LHCN-M2 (cell line): ENCODE results near the gene RPS2. TPM values are rescaled to one million over a fixed set of nuclear protein-coding genes. Genes with fewer than 3 reads are reported as not detected.
"Not testable (repeated sequence)": the region's sequence is repeated elsewhere in the genome, so short reads cannot be mapped to it uniquely, and the experiment has no call there.

Experiments
- DNase-seq: peaks from one replicate; pipeline ENCODE4 v3.0.0-alpha.2; 2012; ENCODE audit warnings: low read depth
- total RNA-seq: library from RNA; depleted of rRNA; stranded (reverse); fragments of >200 nt; gene quantifications from 2 replicates; pipeline ENCODE4 v1.2.3, GENCODE V29; 2014

The RPS2 gene
- total RNA-seq, 1 experiment from 2014 or later, result 2,551 TPM

- DNase-seq, result peak; percentile 97
These were observed 21.6 kb downstream of the RPS2 start, which contains the start of gene MSRB1 for GRCh38 chr16:1942810-1943726. Gene MSRB1 (minus strand): TSS chr16:1943199. CDS start chr16:1943156, 43 bp downstream.

GRCh38 chr16:1942047-1942809 is 22.4 kb downstream of the RPS2 start:
- peak; percentile 37 for DNase-seq

- no peak for DNase-seq
These were observed 23.2 kb downstream of the RPS2 start for GRCh38 chr16:1941162-1942046.

GRCh38 chr16:1940273-1941161 is 24.1 kb downstream of the RPS2 start:
- no peak for DNase-seq

- DNase-seq, result not testable (repeated sequence)
These were observed 24.8 kb downstream of the RPS2 start for GRCh38 chr16:1939833-1940232.

- DNase-seq, result no peak
These were observed 25.7 kb downstream of the RPS2 start for GRCh38 chr16:1938910-1939309.

- DNase-seq, result no peak
These were observed 26.3 kb downstream of the RPS2 start for GRCh38 chr16:1938316-1938715.

GRCh38 chr16:1936945-1937479 is 27.6 kb downstream of the RPS2 start:
- DNase-seq, result no peak

GRCh38 chr16:1933097-1933661 is 31.4 kb downstream of the RPS2 start:
- DNase-seq, result no peak

GRCh38 chr16:1932050-1933028 is 32.3 kb downstream of the RPS2 start:
- no peak for DNase-seq

GRCh38 chr16:1930338-1930720 is 34.3 kb downstream of the RPS2 start:
- no peak for DNase-seq

GRCh38 chr16:1929578-1930337 is 34.9 kb downstream of the RPS2 start:
- peak; percentile 68 for DNase-seq

- no peak for DNase-seq
These were observed 35.5 kb downstream of the RPS2 start for GRCh38 chr16:1929105-1929504.

GRCh38 chr16:1926271-1926670 is 38.4 kb downstream of the RPS2 start:
- no peak for DNase-seq

GRCh38 chr16:1924095-1924494 is 40.5 kb downstream of the RPS2 start:
- DNase-seq, result no peak

- DNase-seq, result no peak
These were observed 41.2 kb downstream of the RPS2 start for GRCh38 chr16:1923299-1924034.

- DNase-seq, result no peak
These were observed 42.3 kb downstream of the RPS2 start for GRCh38 chr16:1922357-1922756.
